MCF 10A (cell line): ENCODE results near the gene TRAPPC14. TPM values are rescaled to one million over a fixed set of nuclear protein-coding genes. Genes with fewer than 3 reads are reported as not detected.
A peak's percentile ranks its signal among the peaks of the same experiment; 100 is the strongest.

ENCODE experiments used
- BruUV-seq: library from RNA; stranded (reverse); fragments of 400-500 nt; replicated peaks from 2 replicates; lab custom pipeline; 2021; lab: Mats Ljungman, UMichigan
- CTCF ChIA-PET: fragments of 300-600 bp; sonication (Branson Sonifier 250); formaldehyde crosslinking; extraction: SDS; loops from one replicate; lab custom pipeline; 2021; ENCODE audit warnings: antibody characterized with exemption, inconsistent platforms; lab: Yijun Ruan, JAX
- POLR2A ChIA-PET: fragments of 300-600, 350-650 bp; sonication (Branson Sonifier 250); formaldehyde crosslinking; extraction: SDS; loops from one replicate; lab custom pipeline; 2020; ENCODE audit warnings: antibody characterized with exemption, inconsistent platforms; lab: Yijun Ruan, JAX
- DNase-seq: peaks from one replicate; pipeline ENCODE4 v3.0.0-alpha.2; 2018; ENCODE audit not compliant: unreplicated experiment
- H3K27ac Mint-ChIP-seq: one replicate; pipeline ENCODE4 v1.8.0; 2022; ENCODE audit warnings: mild to moderate bottlenecking, low read depth, mixed read lengths; ENCODE audit not compliant: unreplicated experiment
- H3K27me3 Mint-ChIP-seq: one replicate; pipeline ENCODE4 v1.8.0; 2022; ENCODE audit warnings: mixed read lengths; ENCODE audit not compliant: insufficient read depth, unreplicated experiment
- H3K36me3 Mint-ChIP-seq: one replicate; pipeline ENCODE4 v1.8.0; 2022; ENCODE audit warnings: mild to moderate bottlenecking, moderate library complexity, mixed read lengths; ENCODE audit not compliant: insufficient read depth, unreplicated experiment
- H3K4me1 Mint-ChIP-seq: one replicate; pipeline ENCODE4 v1.8.0; 2022; ENCODE audit warnings: mixed read lengths; ENCODE audit not compliant: insufficient read depth, unreplicated experiment
- H3K4me3 Mint-ChIP-seq: one replicate; pipeline ENCODE4 v1.8.0; 2022; ENCODE audit warnings: mild to moderate bottlenecking, moderate library complexity, mixed read lengths; ENCODE audit not compliant: unreplicated experiment
- H3K9me3 Mint-ChIP-seq: one replicate; pipeline ENCODE4 v1.8.0; 2022; ENCODE audit warnings: mixed read lengths; ENCODE audit not compliant: unreplicated experiment
- intact Hi-C: fragments of 100-400 bp; cut with micrococcal nuclease; formaldehyde crosslinking; loops from 2 replicates; pipeline ENCODE4 v1.14.1; 2022
- total RNA-seq: library from RNA; stranded (reverse); gene quantifications from 2 replicates; pipeline ENCODE4 v1.2.3, GENCODE V29; 2022
- TF ChIP-seq, protein P1 (sequence below): fragments of 200-600 bp; IDR thresholded peaks from one replicate; pipeline ENCODE4 v1.8.0; 2022; ENCODE audit warnings: antibody characterized with exemption, mild to moderate bottlenecking; ENCODE audit not compliant: unreplicated experiment

TRAPPC14 gene
- total RNA-seq, 1 experiment from 2014 or later = 21.7 TPM

DNA sequence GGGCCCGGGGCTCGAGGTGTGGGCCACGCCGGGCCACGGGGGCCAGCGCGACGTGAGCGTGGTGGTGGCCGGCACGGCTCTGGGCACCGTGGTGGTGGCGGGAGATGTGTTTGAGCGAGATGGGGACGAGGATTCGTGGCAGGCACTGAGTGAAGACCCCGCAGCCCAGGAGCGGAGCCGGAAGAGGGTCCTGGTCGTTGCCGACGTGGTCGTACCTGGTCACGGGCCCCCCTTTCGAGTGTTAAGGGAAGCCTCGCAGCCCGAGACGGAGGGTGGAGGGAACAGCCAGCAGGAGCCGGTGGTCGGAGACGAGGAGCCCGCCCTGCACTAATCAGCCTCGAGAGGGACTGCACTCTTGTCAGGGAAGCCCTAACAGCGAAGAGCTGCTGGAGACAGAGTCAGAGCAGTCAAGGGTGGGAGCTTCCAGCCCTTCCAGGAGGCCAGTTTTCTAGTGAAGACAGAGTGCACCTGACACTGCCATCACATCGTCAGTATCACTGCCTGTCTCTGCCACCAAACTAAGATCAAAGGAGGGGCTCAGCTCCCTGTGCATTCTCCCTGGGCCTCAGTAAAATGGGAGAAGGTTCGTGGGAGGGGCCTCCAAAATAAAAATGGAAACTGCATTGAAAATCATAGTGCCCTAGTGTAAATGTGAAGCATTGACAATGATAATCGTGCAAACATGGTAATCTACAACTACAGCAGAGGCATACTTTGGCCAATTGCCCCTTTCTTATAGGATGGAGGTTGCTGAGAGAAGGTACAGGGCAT lies 30.5 kb downstream of the TRAPPC14 start:
- peak overlapping the region; percentile 98 for H3K4me3 Mint-ChIP-seq
- no peaks in the 10 kb centered on the region for H3K9me3 Mint-ChIP-seq
- TF ChIP-seq, protein P1, sequence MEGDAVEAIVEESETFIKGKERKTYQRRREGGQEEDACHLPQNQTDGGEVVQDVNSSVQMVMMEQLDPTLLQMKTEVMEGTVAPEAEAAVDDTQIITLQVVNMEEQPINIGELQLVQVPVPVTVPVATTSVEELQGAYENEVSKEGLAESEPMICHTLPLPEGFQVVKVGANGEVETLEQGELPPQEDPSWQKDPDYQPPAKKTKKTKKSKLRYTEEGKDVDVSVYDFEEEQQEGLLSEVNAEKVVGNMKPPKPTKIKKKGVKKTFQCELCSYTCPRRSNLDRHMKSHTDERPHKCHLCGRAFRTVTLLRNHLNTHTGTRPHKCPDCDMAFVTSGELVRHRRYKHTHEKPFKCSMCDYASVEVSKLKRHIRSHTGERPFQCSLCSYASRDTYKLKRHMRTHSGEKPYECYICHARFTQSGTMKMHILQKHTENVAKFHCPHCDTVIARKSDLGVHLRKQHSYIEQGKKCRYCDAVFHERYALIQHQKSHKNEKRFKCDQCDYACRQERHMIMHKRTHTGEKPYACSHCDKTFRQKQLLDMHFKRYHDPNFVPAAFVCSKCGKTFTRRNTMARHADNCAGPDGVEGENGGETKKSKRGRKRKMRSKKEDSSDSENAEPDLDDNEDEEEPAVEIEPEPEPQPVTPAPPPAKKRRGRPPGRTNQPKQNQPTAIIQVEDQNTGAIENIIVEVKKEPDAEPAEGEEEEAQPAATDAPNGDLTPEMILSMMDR = no peak
- no TSS peak for BruUV-seq
- no peaks in the 10 kb centered on the region for H3K27me3 Mint-ChIP-seq
- H3K27ac Mint-ChIP-seq = no peak overlapping the region
- DNase-seq = no peak
- CTCF ChIA-PET = interaction anchor here (0.7 to 8.2 kb wide), 3 partner anchors 12 to 88 kb away, joined by 3 to 93 read pairs (median 3); no protein-coding TSS in a partner anchor
- POLR2A ChIA-PET = interaction anchor here (0.7 kb wide), 2 partner anchors 13 to 1155 kb away, joined by 3 read pairs; no protein-coding TSS in a partner anchor
- H3K4me1 Mint-ChIP-seq = peaks cover 11% of the 10 kb centered on the region
- intact Hi-C loops = loop anchor here (5.0 kb wide), 1 partner anchor 136 kb away; no protein-coding TSS in a partner anchor
- peaks cover 5% of the 10 kb centered on the region for H3K36me3 Mint-ChIP-seq

DNA sequence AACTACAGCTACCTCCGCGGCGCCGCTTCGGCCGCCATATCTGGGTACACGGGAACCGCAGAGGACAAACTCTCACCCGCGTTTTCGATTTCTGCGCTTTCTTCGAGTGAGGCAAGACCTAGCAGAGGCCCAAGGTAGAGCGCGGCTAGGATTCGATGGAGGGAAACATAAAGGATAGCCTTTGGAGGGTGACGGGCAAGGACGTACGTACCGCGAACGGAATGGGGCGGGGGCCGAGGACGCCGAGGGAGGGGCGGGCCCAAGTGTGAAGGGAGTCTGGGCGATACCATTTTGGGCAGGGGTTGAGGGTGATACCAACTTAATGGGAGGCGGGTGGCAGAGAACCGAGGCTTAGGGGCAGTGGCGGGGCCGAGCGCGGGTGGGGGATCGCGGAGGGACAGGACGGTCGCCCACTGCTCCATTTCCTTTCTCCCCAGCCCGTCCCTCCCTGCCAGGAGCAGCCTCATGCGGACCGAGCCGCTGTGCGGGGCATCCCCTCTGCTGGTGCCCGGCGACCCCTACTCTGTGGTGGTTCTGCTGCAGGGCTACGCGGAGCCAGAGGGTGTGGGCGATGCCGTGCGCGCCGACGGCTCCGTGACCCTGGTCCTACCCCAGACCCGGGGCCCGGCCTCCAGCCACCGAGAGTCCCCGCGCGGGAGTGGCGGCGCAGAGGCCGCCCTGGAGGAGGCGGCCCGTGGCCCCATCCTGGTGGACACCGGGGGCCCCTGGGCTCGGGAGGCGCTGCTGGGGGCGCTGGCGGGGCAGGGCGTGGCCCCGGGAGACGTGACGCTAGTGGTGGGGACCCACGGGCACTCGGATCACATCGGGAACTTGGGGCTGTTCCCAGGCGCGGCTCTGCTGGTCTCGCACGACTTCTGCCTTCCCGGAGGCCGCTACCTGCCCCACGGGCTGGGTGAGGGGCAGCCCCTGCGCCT lies 31.3 kb downstream of the TRAPPC14 start, which contains the start of gene MBLAC1:
Gene MBLAC1 (plus strand): TSS at position 37 of the 935 bp plus-strand sequence. CDS start 429 bp downstream, at position 466.
- POLR2A ChIA-PET = interaction anchor here (0.6 to 5.3 kb wide), 13 partner anchors 13 to 1066 kb away, joined by 3 to 47 read pairs (median 4); partner anchors contain the start of genes AP4M1, LAMTOR4, MCM7 and PPP1R35
- peak; percentile 89 for DNase-seq
- no peaks in the 10 kb centered on the region for H3K27me3 Mint-ChIP-seq
- CTCF ChIA-PET = interaction anchor here (0.5 to 1.1 kb wide), 2 partner anchors 22 to 64 kb away, joined by 4 read pairs; no protein-coding TSS in a partner anchor
- TF ChIP-seq, protein P1 = no peak
- H3K4me1 Mint-ChIP-seq = peaks cover 11% of the 10 kb centered on the region
- no TSS peak for BruUV-seq
- no peaks in the 10 kb centered on the region for H3K9me3 Mint-ChIP-seq
- H3K27ac Mint-ChIP-seq = peak within 1 kb of the TSS; percentile 99
- peak within 1 kb of the TSS; percentile 98 for H3K4me3 Mint-ChIP-seq
- peaks cover 5% of the 10 kb centered on the region for H3K36me3 Mint-ChIP-seq
- intact Hi-C loops = loop anchor here (5.0 kb wide), 1 partner anchor 135 kb away; no protein-coding TSS in a partner anchor

DNA sequence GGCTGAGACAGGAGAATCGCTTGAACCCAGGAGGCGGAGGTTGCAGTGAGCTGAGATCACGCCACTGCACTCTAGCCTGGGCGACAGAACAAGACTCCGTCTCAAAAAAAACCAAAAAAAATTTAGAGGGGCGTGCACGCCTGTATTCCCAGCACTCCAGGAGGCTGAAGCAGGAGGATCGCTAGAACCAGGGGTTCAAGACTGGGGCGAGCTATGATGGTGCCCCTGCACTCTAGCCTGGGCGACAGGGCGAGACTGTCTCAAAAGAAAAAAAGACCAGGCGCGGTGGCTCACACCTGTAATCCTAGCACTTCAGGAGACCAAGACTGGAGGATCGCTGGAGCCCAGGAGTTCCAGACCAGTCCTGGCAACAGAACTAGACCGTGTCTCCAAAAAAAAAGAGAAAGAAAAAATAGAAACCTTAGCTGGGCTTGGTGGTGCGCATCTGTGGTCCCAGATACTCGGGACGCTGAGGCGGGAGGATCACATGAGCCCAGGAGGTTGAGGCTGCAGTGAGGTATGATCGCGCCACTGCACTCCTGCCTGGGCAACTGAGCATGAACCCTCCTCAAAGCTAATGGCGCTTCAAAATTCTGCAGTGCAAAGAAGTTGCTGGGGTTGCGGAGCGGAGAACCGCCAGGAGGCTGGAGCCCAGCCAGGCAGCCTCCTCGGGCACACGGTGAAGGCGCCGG lies 32.1 kb downstream of the TRAPPC14 start:
- Mint-ChIP-seq H3K27me3 (no peaks in the 10 kb centered on the region), H3K9me3 (no peaks in the 10 kb centered on the region), H3K4me3 (peak overlapping the region; percentile 98), H3K4me1 (peaks cover 5% of the 10 kb centered on the region), H3K36me3 (peaks cover 5% of the 10 kb centered on the region), H3K27ac (peak overlapping the region; percentile 99)
- ChIA-PET POLR2A (interaction anchor here (0.6 to 5.3 kb wide), 14 partner anchors 12 to 1065 kb away, joined by 3 to 47 read pairs (median 4); partner anchors contain the start of genes AP4M1, LAMTOR4, MCM7 and PPP1R35), CTCF (interaction anchor here (0.5 to 1.1 kb wide), 3 partner anchors 21 to 356 kb away, joined by 4 to 6 read pairs (median 4); no protein-coding TSS in a partner anchor)
- TF ChIP-seq, protein P1 = no peak
- TSS peak; percentile 80 for BruUV-seq
- intact Hi-C loops = loop anchor here (5.0 kb wide), 1 partner anchor 134 kb away; no protein-coding TSS in a partner anchor
- no peak for DNase-seq
